GM21360 (cell line): ENCODE data around the gene BDKRB2.

Experiments
- ATAC-seq: cut with Tn5 transposase; IDR thresholded peaks from one replicate; pipeline ENCODE4 v1.9.1; 2021; ENCODE audit warnings: mild to moderate bottlenecking, moderate library complexity; ENCODE audit not compliant: unreplicated experiment

BDKRB2 gene

GRCh38 chr14:96197163-96197852 lies 7.3 kb upstream of the BDKRB2 start:
- no peak for ATAC-seq

- no peak for ATAC-seq
Observed at GRCh38 chr14:96197969-96198368, 6.7 kb upstream of the BDKRB2 start.

- ATAC-seq = no peak
Observed at GRCh38 chr14:96198430-96199130, 6.1 kb upstream of the BDKRB2 start.

- ATAC-seq = no peak
Observed at GRCh38 chr14:96201157-96201556, 3.5 kb upstream of the BDKRB2 start.

- no peak for ATAC-seq
Observed at GRCh38 chr14:96201965-96202364, 2.7 kb upstream of the BDKRB2 start.

GRCh38 chr14:96202441-96203094 lies 2.1 kb upstream of the BDKRB2 start:
- no peak for ATAC-seq

- no peak for ATAC-seq
Observed at GRCh38 chr14:96203116-96203515, 1.5 kb upstream of the BDKRB2 start.

- ATAC-seq = no peak
Observed at GRCh38 chr14:96203635-96204034, 1.0 kb upstream of the BDKRB2 start.

GRCh38 chr14:96205059-96205977 lies 679 bp downstream of the BDKRB2 start:
- no peak for ATAC-seq

GRCh38 chr14:96205978-96206360 lies 1.3 kb downstream of the BDKRB2 start:
- no peak for ATAC-seq

- no peak for ATAC-seq
Observed at GRCh38 chr14:96206461-96206860, 1.8 kb downstream of the BDKRB2 start.

GRCh38 chr14:96207686-96208085 lies 3.0 kb downstream of the BDKRB2 start:
- no peak for ATAC-seq

- ATAC-seq = no peak
Observed at GRCh38 chr14:96208739-96209138, 4.1 kb downstream of the BDKRB2 start.

GRCh38 chr14:96212140-96212539 lies 7.5 kb downstream of the BDKRB2 start:
- no peak for ATAC-seq

GRCh38 chr14:96212896-96213295 lies 8.3 kb downstream of the BDKRB2 start:
- ATAC-seq = no peak

GRCh38 chr14:96213871-96214465 lies 9.3 kb downstream of the BDKRB2 start:
- ATAC-seq = no peak

- ATAC-seq = no peak
Observed at GRCh38 chr14:96214793-96215192, 10.2 kb downstream of the BDKRB2 start.

GRCh38 chr14:96215452-96216244 lies 11.0 kb downstream of the BDKRB2 start:
- no peak for ATAC-seq

GRCh38 chr14:96216627-96217026 lies 12.0 kb downstream of the BDKRB2 start:
- ATAC-seq = no peak

GRCh38 chr14:96217376-96217913 lies 12.8 kb downstream of the BDKRB2 start:
- no peak for ATAC-seq
